ENCODE data around the gene STAT5B.

DNA sequence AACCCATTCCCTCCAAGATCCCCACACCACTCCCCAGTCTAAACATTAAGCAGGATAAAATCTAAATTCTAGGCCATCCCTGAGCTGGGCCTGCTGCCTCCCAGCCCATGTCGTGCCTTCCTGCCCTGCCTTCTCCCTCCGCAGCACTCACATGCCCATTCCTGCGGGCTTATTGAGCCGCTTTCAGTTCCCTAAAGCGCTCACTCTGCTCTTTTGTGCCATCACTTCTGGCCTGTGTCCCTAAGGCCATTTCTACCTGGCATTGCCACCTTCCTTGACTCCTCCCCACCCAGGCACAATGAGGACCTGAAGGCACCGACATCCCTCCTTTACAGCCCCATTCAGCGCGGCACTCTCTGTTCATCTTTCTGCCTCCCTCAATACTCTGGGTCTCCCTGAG, 108.4 kb downstream of the STAT5B start:
- TF ChIP-seq CTCF (IDR thresholded peaks at IDR 0.05): no peak
- TF ChIP-seq POLR2A (IDR thresholded peaks at IDR 0.05): no peak
